Coronary artery (tissue), 2 donors: ENCODE data around the gene SEC23IP.

Experiments
- DNase-seq: peaks from one replicate; pipeline ENCODE4 v3.0.0-alpha.2; 2017; ENCODE audit warnings: low spot score
- H3K27ac ChIP-seq, 2 donors: fragments of 200-600 bp; sonication (generic); one replicate each; pipeline ENCODE4 v1.5.1; 2016 to 2019
- H3K4me3 ChIP-seq: fragments of 200-600 bp; sonication (generic); 2 replicates; pipeline ENCODE4 v1.5.1; 2016; ENCODE audit warnings: mild to moderate bottlenecking, moderate library complexity
- CTCF ChIP-seq: fragments of 200-600 bp; sonication (generic); IDR thresholded peaks from one replicate; pipeline ENCODE4 v1.5.1; 2019; ENCODE audit warnings: antibody characterized with exemption

The SEC23IP gene

GRCh38 chr10:119892188-119893065 lies at the start of gene SEC23IP:
SEC23IP (plus strand) TSS chr10:119892730; CDS start chr10:119892783, 53 bp downstream.
- Histone ChIP-seq H3K27ac (peak within 1 kb of the TSS; percentile 79 to 94), H3K4me3 (peak within 1 kb of the TSS; percentile 99)
- DNase-seq: peak; percentile 98
- no peak for TF ChIP-seq CTCF

GRCh38 chr10:119845656-119846055 lies 46.9 kb upstream of the SEC23IP start:
- Histone ChIP-seq H3K27ac (no peak overlapping the region), H3K4me3 (no peak overlapping the region)
- no peak for TF ChIP-seq CTCF
- no peak for DNase-seq

GRCh38 chr10:119849031-119849789 lies 43.3 kb upstream of the SEC23IP start:
- H3K27ac ChIP-seq: no peak overlapping the region
- DNase-seq: no peak
- no peak overlapping the region for H3K4me3 ChIP-seq
- TF ChIP-seq CTCF: no peak

- no peak for TF ChIP-seq CTCF
- Histone ChIP-seq H3K4me3 (no peak overlapping the region), H3K27ac (no peak overlapping the region)
- DNase-seq: no peak
Measured at GRCh38 chr10:119849944-119850343, 42.6 kb upstream of the SEC23IP start.

- TF ChIP-seq CTCF: no peak
- Histone ChIP-seq H3K4me3 (no peak overlapping the region), H3K27ac (no peak overlapping the region)
- DNase-seq: no peak
Measured at GRCh38 chr10:119852277-119852676, 40.3 kb upstream of the SEC23IP start.

GRCh38 chr10:119852822-119853221 lies 39.7 kb upstream of the SEC23IP start:
- DNase-seq: no peak
- no peak for TF ChIP-seq CTCF
- H3K27ac ChIP-seq: no peak overlapping the region
- no peak overlapping the region for H3K4me3 ChIP-seq
